MCF 10A (cell line): ENCODE measurements around the gene MGMT. TPM values are rescaled to one million over a fixed set of nuclear protein-coding genes. Genes with fewer than 3 reads are reported as not detected.

Source experiments
- BruUV-seq: library from RNA; stranded (reverse); fragments of 400-500 nt; replicated peaks from 2 replicates; lab custom pipeline; 2021; lab: Mats Ljungman, UMichigan
- CTCF ChIA-PET: fragments of 300-600 bp; sonication (Branson Sonifier 250); formaldehyde crosslinking; extraction: SDS; loops from one replicate; lab custom pipeline; 2021; ENCODE audit warnings: antibody characterized with exemption, inconsistent platforms; lab: Yijun Ruan, JAX
- POLR2A ChIA-PET: fragments of 300-600, 350-650 bp; sonication (Branson Sonifier 250); formaldehyde crosslinking; extraction: SDS; loops from one replicate; lab custom pipeline; 2020; ENCODE audit warnings: antibody characterized with exemption, inconsistent platforms; lab: Yijun Ruan, JAX
- DNase-seq: peaks from one replicate; pipeline ENCODE4 v3.0.0-alpha.2; 2018; ENCODE audit not compliant: unreplicated experiment
- H3K27ac Mint-ChIP-seq: one replicate; pipeline ENCODE4 v1.8.0; 2022; ENCODE audit warnings: mild to moderate bottlenecking, low read depth, mixed read lengths; ENCODE audit not compliant: unreplicated experiment
- H3K27me3 Mint-ChIP-seq: one replicate; pipeline ENCODE4 v1.8.0; 2022; ENCODE audit warnings: mixed read lengths; ENCODE audit not compliant: insufficient read depth, unreplicated experiment
- H3K36me3 Mint-ChIP-seq: one replicate; pipeline ENCODE4 v1.8.0; 2022; ENCODE audit warnings: mild to moderate bottlenecking, moderate library complexity, mixed read lengths; ENCODE audit not compliant: insufficient read depth, unreplicated experiment
- H3K4me1 Mint-ChIP-seq: one replicate; pipeline ENCODE4 v1.8.0; 2022; ENCODE audit warnings: mixed read lengths; ENCODE audit not compliant: insufficient read depth, unreplicated experiment
- H3K4me3 Mint-ChIP-seq: one replicate; pipeline ENCODE4 v1.8.0; 2022; ENCODE audit warnings: mild to moderate bottlenecking, moderate library complexity, mixed read lengths; ENCODE audit not compliant: unreplicated experiment
- H3K9me3 Mint-ChIP-seq: one replicate; pipeline ENCODE4 v1.8.0; 2022; ENCODE audit warnings: mixed read lengths; ENCODE audit not compliant: unreplicated experiment
- intact Hi-C: fragments of 100-400 bp; cut with micrococcal nuclease; formaldehyde crosslinking; loops from 2 replicates; pipeline ENCODE4 v1.14.1; 2022
- total RNA-seq: library from RNA; stranded (reverse); gene quantifications from 2 replicates; pipeline ENCODE4 v1.2.3, GENCODE V29; 2022
- TF ChIP-seq, protein P1 (sequence below): fragments of 200-600 bp; IDR thresholded peaks from one replicate; pipeline ENCODE4 v1.8.0; 2022; ENCODE audit warnings: antibody characterized with exemption, mild to moderate bottlenecking; ENCODE audit not compliant: unreplicated experiment

Gene MGMT
- total RNA-seq, 1 experiment from 2014 or later: 18.0 TPM

- peaks cover 2% of the 10 kb centered on the region for H3K9me3 Mint-ChIP-seq
- no peak overlapping the region for H3K4me3 Mint-ChIP-seq
- intact Hi-C loops: no loop called here
- H3K27ac Mint-ChIP-seq: no peak overlapping the region
- POLR2A ChIA-PET: no interaction called here
- TF ChIP-seq, protein P1, sequence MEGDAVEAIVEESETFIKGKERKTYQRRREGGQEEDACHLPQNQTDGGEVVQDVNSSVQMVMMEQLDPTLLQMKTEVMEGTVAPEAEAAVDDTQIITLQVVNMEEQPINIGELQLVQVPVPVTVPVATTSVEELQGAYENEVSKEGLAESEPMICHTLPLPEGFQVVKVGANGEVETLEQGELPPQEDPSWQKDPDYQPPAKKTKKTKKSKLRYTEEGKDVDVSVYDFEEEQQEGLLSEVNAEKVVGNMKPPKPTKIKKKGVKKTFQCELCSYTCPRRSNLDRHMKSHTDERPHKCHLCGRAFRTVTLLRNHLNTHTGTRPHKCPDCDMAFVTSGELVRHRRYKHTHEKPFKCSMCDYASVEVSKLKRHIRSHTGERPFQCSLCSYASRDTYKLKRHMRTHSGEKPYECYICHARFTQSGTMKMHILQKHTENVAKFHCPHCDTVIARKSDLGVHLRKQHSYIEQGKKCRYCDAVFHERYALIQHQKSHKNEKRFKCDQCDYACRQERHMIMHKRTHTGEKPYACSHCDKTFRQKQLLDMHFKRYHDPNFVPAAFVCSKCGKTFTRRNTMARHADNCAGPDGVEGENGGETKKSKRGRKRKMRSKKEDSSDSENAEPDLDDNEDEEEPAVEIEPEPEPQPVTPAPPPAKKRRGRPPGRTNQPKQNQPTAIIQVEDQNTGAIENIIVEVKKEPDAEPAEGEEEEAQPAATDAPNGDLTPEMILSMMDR: no peak
- H3K27me3 Mint-ChIP-seq: no peaks in the 10 kb centered on the region
- no TSS peak for BruUV-seq
- CTCF ChIA-PET: interaction anchor here (0.7 to 1.1 kb wide), 2 partner anchors 14 to 650 kb away, joined by 3 to 4 read pairs; no protein-coding TSS in a partner anchor
- H3K4me1 Mint-ChIP-seq: no peaks in the 10 kb centered on the region
- no peaks in the 10 kb centered on the region for H3K36me3 Mint-ChIP-seq
- no peak for DNase-seq
These were observed 9.4 kb downstream of the MGMT start for GRCh38 chr10:129476431-129476830.

GRCh38 chr10:129477051-129477450 is 10.0 kb downstream of the MGMT start:
- CTCF ChIA-PET: interaction anchor here (1.1 kb wide), 1 partner anchor 650 kb away, joined by 4 read pairs; no protein-coding TSS in a partner anchor
- Mint-ChIP-seq H3K27me3 (no peaks in the 10 kb centered on the region), H3K9me3 (peaks cover 8% of the 10 kb centered on the region), H3K4me1 (no peaks in the 10 kb centered on the region), H3K27ac (no peak overlapping the region), H3K36me3 (no peaks in the 10 kb centered on the region), H3K4me3 (no peak overlapping the region)
- POLR2A ChIA-PET: no interaction called here
- TF ChIP-seq, protein P1: no peak
- BruUV-seq: no TSS peak
- intact Hi-C loops: no loop called here
- no peak for DNase-seq

- H3K36me3 Mint-ChIP-seq: peaks cover 7% of the 10 kb centered on the region
- H3K27me3 Mint-ChIP-seq: no peaks in the 10 kb centered on the region
- no TSS peak for BruUV-seq
- H3K4me3 Mint-ChIP-seq: no peak overlapping the region
- DNase-seq: no peak
- H3K4me1 Mint-ChIP-seq: no peaks in the 10 kb centered on the region
- intact Hi-C loops: no loop called here
- TF ChIP-seq, protein P1: no peak
- ChIA-PET POLR2A (no interaction called here), CTCF (no interaction called here)
- H3K27ac Mint-ChIP-seq: no peak overlapping the region
- peaks cover 36% of the 10 kb centered on the region for H3K9me3 Mint-ChIP-seq
These were observed 14.6 kb downstream of the MGMT start for GRCh38 chr10:129481641-129482040.

DNA sequence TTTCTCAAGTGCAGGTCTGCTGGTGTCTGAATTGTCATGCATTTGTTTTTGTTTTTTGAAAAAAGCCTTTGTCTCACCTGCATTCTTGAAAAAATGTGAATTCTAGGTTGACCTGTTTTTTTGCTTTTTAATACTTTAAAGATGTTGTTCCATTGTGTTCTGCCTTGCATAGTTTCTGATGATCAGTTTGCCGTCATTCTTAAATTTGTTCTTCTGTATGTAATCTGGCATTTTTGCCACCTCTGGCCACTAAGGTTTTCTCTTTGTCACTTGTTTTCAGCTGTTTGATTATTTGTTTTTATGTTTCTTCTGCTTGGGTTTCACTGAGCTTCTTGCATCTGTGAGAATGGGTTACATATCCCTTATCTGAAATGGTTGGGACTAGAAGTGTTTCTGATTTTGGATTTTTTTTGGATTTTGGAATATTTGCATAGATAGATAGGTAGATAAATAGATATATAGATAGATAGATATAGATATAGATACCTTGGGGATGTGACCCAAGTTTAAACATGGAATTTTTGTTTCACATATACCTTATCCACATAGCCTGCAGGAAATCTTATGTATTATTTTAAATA is 16.5 kb downstream of the MGMT start:
- TF ChIP-seq, protein P1: no peak
- Mint-ChIP-seq H3K27me3 (no peaks in the 10 kb centered on the region), H3K27ac (no peak overlapping the region), H3K4me3 (no peak overlapping the region), H3K36me3 (peaks cover 7% of the 10 kb centered on the region), H3K9me3 (peaks cover 48% of the 10 kb centered on the region), H3K4me1 (no peaks in the 10 kb centered on the region)
- intact Hi-C loops: no loop called here
- POLR2A ChIA-PET: no interaction called here
- CTCF ChIA-PET: no interaction called here
- BruUV-seq: no TSS peak
- DNase-seq: peak; percentile 6
